HL-60/S4 (cell line): ENCODE data around the gene BPIFB2.

ENCODE experiments used
- in situ Hi-C: fragments of 300-500 bp; cut with MboI; formaldehyde crosslinking; loops from 2 replicates; pipeline ENCODE4 v1.14.3; 2022; ENCODE audit warnings: low sequenced_read_pairs

BPIFB2 gene

DNA sequence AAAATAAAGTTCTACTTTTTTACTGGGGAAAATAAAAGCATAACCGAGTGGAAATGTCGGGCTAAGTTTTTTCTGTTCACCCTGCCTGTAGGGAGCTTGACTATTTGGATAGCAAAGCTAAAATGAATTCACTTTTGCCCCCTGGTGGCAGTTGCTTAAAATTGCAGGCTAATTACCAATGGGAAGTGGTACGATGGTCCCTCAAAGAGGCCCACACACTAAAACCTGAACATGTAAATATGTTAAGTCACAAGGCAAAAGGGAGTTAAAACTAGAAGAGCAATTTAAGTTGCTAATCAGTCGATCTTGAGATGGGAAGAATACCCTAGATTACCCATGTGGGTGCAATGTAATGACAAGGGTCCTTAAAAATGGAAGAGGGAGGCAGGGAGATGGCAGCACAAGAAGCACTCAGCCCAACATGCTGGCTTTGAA is 2.4 kb upstream of the BPIFB2 start:
- in situ Hi-C loops, result loop anchor here (25.0 kb wide), 1 partner anchor 218 kb away; no protein-coding TSS in a partner anchor

GRCh38 chr20:33005908-33006775 is 1.4 kb upstream of the BPIFB2 start:
- in situ Hi-C loops, result loop anchor here (25.0 kb wide), 1 partner anchor 219 kb away; no protein-coding TSS in a partner anchor

GRCh38 chr20:33006776-33007375 is 628 bp upstream of the BPIFB2 start:
- in situ Hi-C loops, result loop anchor here (25.0 kb wide), 1 partner anchor 220 kb away; no protein-coding TSS in a partner anchor

- in situ Hi-C loops, result loop anchor here (25.0 kb wide), 1 partner anchor 221 kb away; no protein-coding TSS in a partner anchor
These were observed 1.1 kb downstream of the BPIFB2 start for GRCh38 chr20:33008336-33009213.

- in situ Hi-C loops, result loop anchor here (10.0 to 25.0 kb wide), 2 partner anchors 105 to 222 kb away; no protein-coding TSS in a partner anchor
These were observed 2.0 kb downstream of the BPIFB2 start for GRCh38 chr20:33009214-33010132.

DNA sequence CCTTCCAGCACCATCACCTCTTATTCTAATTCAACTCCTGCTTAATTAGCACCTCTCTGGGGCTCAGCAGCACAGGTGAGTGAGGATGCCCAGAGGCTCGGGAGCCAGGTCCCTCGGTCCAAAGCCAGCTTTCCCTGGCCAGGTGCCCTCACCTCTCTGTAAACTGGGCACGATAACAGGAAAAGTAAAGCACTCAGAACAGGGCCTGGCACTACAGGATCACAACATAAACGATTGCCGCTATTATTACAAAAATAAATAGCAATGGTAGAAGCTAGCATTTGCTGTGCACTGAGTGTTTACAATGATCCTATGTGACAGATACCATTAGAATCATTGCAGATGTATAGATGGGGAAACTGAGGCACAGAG is 2.6 kb downstream of the BPIFB2 start:
- in situ Hi-C loops, result loop anchor here (10.0 to 25.0 kb wide), 2 partner anchors 105 to 223 kb away; no protein-coding TSS in a partner anchor

- in situ Hi-C loops, result loop anchor here (10.0 to 25.0 kb wide), 2 partner anchors 106 to 224 kb away; no protein-coding TSS in a partner anchor
These were observed 3.4 kb downstream of the BPIFB2 start for GRCh38 chr20:33010674-33011449.

- in situ Hi-C loops, result loop anchor here (10.0 to 25.0 kb wide), 2 partner anchors 108 to 225 kb away; no protein-coding TSS in a partner anchor
These were observed 5.1 kb downstream of the BPIFB2 start for GRCh38 chr20:33012327-33013189.

DNA sequence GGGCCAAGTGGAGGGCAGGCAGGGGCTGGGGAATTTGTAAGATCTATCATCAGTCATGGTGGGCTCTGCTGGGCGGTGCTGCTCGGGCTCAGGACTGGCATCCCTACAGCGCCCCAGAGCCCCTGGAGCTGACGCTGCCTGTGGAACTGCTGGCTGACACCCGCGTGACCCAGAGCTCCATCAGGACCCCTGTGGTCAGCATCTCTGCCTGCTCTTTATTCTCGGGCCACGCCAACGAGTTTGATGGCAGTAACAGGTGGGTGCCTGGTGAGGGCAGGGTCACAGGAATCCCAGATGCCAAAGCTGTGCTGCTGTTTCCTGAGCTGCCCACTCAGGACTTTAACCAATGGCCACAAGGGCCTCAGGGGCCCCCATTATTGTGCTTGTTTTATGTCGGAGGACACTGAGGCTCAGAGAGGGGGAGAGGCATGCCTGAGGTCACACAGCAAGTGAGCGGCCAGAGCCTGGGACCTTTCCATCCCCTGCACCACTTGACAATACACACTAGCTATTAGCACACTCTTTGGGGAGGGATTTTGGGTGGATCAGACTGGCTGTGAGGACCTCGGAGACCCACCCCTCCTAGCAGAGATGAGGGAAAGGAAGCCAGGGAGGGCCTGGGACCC is 6.3 kb downstream of the BPIFB2 start:
- in situ Hi-C loops, result loop anchor here (10.0 to 25.0 kb wide), 2 partner anchors 109 to 227 kb away; no protein-coding TSS in a partner anchor

DNA sequence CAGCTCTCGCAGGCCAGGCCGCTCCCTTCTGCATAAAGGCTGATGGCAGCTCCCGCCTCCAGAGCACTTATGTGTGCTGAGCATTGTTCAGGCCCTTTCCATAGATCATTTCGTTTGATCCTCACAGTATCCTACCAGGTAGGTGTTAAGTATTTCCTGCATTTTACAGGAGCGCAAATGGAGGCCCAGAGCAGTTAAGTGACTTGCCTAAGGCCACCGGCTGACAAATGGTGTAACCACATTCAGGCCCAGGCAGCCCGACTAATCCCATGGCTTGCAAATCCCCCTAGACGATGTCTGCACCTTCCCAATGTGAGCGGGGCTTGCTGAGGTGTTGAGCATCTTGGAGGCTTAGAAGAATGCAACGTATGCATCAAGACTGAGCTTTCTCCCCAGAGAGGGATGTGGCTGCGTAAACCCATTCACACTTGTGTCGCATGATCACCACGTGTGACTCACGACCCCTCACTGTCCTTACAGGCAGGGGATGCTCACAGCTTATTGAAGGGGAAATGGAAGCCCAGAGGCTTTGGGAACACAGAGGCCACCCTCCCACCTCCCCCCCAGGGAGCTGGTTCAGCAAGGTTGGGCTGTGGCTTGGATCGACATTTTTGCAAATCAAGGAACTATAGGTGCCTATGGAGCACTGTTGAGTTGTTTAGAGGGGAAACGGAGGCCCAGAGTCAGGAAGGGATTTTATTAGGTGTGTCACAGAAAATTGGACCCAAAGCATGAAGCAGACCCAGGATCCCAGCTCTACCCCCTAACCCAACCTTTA is 7.0 kb downstream of the BPIFB2 start:
- in situ Hi-C loops, result loop anchor here (10.0 to 25.0 kb wide), 2 partner anchors 110 to 227 kb away; no protein-coding TSS in a partner anchor

DNA sequence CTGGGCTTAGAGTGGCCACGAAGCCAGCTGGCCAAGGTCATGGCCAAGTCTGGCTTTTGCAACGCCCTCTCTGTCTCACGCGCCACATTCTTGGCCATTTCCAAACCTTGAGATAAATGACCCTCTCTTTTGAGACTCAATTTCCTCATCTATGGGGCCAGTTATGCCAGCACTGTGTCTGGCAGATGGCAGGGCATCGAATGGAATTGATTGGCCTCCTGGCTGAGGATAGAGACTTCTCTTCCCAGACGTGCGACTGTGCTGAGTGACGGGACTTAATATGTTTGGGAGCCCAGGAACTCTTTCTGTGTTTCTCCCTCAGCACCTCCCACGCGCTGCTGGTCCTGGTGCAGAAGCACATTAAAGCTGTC is 7.6 kb downstream of the BPIFB2 start:
- in situ Hi-C loops, result loop anchor here (10.0 to 25.0 kb wide), 2 partner anchors 110 to 228 kb away; no protein-coding TSS in a partner anchor

- in situ Hi-C loops, result loop anchor here (10.0 to 25.0 kb wide), 2 partner anchors 111 to 229 kb away; no protein-coding TSS in a partner anchor
These were observed 8.4 kb downstream of the BPIFB2 start for GRCh38 chr20:33015700-33016580.

- in situ Hi-C loops, result loop anchor here (10.0 to 25.0 kb wide), 2 partner anchors 112 to 229 kb away; no protein-coding TSS in a partner anchor
These were observed 9.1 kb downstream of the BPIFB2 start for GRCh38 chr20:33016581-33017109.

GRCh38 chr20:33017542-33017941 is 10.0 kb downstream of the BPIFB2 start:
- in situ Hi-C loops, result loop anchor here (10.0 to 25.0 kb wide), 2 partner anchors 113 to 230 kb away; no protein-coding TSS in a partner anchor
